Ascending aorta (tissue), 2 donors: Measurements from ENCODE around the gene LOXL3. TPM values are rescaled to one million over a fixed set of nuclear protein-coding genes. Genes with fewer than 3 reads are reported as not detected.

ENCODE experiments used
- DNase-seq, 2 donors: peaks; one replicate each; pipeline ENCODE4 v3.0.0-alpha.2; 2019; ENCODE audit warnings: low spot score in 2 of 2
- H3K27ac ChIP-seq, 2 donors: fragments of 200-600 bp; sonication (generic); one replicate each; pipeline ENCODE4 v1.5.1; 2016 to 2017; ENCODE audit warnings: mild to moderate bottlenecking in 1 of 2
- H3K27me3 ChIP-seq: fragments of 200-600 bp; sonication (generic); one replicate; pipeline ENCODE4 v1.5.1; 2017
- H3K36me3 ChIP-seq, 2 donors: fragments of 200-600 bp; sonication (generic); one replicate each; pipeline ENCODE4 v1.5.1; 2016
- H3K4me1 ChIP-seq, 2 donors: fragments of 200-600 bp; sonication (generic); one replicate each; pipeline ENCODE4 v1.5.1; 2016 to 2017; ENCODE audit warnings: mild to moderate bottlenecking in 1 of 2
- H3K4me3 ChIP-seq, 2 donors: fragments of 200-600 bp; sonication (generic); one replicate each; pipeline ENCODE4 v1.5.1; 2016 to 2017; ENCODE audit warnings: mild to moderate bottlenecking in 1 of 2
- H3K9me3 ChIP-seq, 2 donors: fragments of 200-600 bp; sonication (generic); one replicate each; pipeline ENCODE4 v1.5.1; 2016
- intact Hi-C: fragments of 100-400 bp; cut with DNase I; formaldehyde crosslinking; loops from one replicate; pipeline ENCODE4 v1.15.1; 2023
- total RNA-seq: library from RNA; depleted of rRNA; stranded (reverse); fragments of >200 nt; gene quantifications from one replicate; pipeline ENCODE4 v1.1.0, GENCODE V29; 2016
- TF ChIP-seq, protein P1 (sequence below), 3 experiments: fragments of 200-600 bp in 2 of 3; fragments of 450-650 bp in 1 of 3; sonication (generic) in 2 of 3; IDR thresholded peaks; one replicate each; pipeline ENCODE4 v1.5.1; 2016 to 2019; ENCODE audit warnings: antibody characterized with exemption in 3 of 3, mild to moderate bottlenecking in 1 of 3, moderate library complexity in 1 of 3

Gene LOXL3
- total RNA-seq, 1 donor from 2014 or later = 19.8 TPM

DNA sequence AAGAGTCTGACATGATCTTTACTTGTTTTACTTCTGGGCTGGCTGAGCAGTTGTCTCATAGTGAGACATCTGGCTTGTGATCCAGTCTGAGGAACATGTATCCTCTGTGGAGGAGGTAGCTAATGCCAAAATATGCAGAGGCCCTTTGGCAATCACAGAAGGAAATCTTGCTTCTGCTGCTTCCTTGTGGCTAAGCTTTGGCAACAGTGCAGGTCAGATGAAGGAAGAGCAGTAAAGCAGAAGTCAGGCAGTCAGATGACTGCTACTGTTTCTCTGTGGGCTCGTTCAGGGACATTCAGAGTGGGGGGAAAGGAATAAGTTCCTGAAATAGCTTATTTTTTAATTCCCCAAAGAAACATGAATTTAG, 23.1 kb upstream of the LOXL3 start:
- H3K27ac ChIP-seq = no peak overlapping the region
- intact Hi-C loops = no loop called here
- H3K4me3 ChIP-seq = no peak overlapping the region
- H3K4me1 ChIP-seq = no peaks in the 10 kb centered on the region
- no peak for DNase-seq
- H3K27me3 ChIP-seq = no peaks in the 10 kb centered on the region
- H3K36me3 ChIP-seq = no peaks in the 10 kb centered on the region
- TF ChIP-seq, protein P1, sequence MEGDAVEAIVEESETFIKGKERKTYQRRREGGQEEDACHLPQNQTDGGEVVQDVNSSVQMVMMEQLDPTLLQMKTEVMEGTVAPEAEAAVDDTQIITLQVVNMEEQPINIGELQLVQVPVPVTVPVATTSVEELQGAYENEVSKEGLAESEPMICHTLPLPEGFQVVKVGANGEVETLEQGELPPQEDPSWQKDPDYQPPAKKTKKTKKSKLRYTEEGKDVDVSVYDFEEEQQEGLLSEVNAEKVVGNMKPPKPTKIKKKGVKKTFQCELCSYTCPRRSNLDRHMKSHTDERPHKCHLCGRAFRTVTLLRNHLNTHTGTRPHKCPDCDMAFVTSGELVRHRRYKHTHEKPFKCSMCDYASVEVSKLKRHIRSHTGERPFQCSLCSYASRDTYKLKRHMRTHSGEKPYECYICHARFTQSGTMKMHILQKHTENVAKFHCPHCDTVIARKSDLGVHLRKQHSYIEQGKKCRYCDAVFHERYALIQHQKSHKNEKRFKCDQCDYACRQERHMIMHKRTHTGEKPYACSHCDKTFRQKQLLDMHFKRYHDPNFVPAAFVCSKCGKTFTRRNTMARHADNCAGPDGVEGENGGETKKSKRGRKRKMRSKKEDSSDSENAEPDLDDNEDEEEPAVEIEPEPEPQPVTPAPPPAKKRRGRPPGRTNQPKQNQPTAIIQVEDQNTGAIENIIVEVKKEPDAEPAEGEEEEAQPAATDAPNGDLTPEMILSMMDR (IDR thresholded peaks at IDR 0.05) = no peak
- H3K9me3 ChIP-seq = no peaks in the 10 kb centered on the region

DNA sequence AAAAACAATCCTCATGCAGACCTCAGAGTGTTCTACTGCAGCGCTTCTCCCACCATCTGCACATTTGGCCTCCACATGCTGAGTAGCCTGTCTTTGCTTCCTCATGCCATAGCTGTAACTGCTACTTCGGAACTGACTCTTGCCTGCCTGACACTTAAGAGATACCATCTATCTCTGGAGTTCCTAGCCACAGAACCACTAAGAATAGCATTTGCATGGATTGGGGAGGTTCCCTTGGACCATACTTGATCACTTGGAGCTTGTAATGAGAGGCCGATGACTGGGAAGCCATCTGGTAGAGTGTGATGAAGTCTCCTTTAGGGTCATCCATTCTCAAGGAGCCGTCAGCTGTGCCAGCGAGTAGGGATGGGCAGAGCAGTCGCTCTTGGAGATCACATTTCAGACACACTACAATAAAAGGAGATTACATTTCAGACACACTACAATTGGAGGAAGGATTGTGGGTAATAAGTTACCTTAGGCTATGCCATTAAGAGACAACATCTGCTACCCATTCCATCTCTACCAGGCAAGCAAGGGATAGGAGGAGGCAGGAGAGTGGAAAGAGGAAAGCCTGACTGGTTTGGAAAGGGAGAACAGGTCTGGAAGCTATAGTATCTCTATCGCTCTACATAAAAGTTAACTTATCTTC, 22.6 kb upstream of the LOXL3 start:
- no peak overlapping the region for H3K27ac ChIP-seq
- no peaks in the 10 kb centered on the region for H3K27me3 ChIP-seq

DNA sequence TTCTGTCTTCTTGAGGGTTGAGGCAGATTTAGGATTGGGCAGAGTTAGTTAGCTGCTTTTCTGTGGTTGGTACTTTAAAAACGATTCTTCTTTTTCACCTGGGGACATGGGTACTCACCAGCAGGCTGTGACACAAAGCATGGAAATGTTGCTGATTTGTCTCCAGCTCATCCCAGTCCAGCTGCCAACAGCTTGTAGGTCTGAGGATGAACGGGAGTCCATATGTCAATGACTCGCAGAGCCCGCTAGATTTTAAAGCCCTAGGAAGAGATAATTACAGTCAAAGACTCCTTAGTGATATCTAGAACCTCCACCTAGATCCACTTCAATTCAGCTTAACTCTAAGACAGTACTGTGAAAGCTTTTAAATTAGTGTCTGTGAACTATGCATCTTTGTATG, 21.6 kb upstream of the LOXL3 start:
- no peak for DNase-seq
- TF ChIP-seq, protein P1 (IDR thresholded peaks at IDR 0.05) = no peak
- intact Hi-C loops = no loop called here
- no peaks in the 10 kb centered on the region for H3K36me3 ChIP-seq
- H3K4me3 ChIP-seq = no peak overlapping the region
- no peaks in the 10 kb centered on the region for H3K27me3 ChIP-seq
- no peaks in the 10 kb centered on the region for H3K4me1 ChIP-seq
- no peak overlapping the region for H3K27ac ChIP-seq
- no peaks in the 10 kb centered on the region for H3K9me3 ChIP-seq

More for the DNA sequence above, 22.6 kb upstream of the LOXL3 start:
- Histone ChIP-seq H3K36me3 (no peaks in the 10 kb centered on the region), H3K9me3 (no peaks in the 10 kb centered on the region), H3K4me1 (no peaks in the 10 kb centered on the region), H3K4me3 (no peak overlapping the region)
- intact Hi-C loops = no loop called here
- no peak for DNase-seq
- TF ChIP-seq, protein P1 (IDR thresholded peaks at IDR 0.05) = no peak

DNA sequence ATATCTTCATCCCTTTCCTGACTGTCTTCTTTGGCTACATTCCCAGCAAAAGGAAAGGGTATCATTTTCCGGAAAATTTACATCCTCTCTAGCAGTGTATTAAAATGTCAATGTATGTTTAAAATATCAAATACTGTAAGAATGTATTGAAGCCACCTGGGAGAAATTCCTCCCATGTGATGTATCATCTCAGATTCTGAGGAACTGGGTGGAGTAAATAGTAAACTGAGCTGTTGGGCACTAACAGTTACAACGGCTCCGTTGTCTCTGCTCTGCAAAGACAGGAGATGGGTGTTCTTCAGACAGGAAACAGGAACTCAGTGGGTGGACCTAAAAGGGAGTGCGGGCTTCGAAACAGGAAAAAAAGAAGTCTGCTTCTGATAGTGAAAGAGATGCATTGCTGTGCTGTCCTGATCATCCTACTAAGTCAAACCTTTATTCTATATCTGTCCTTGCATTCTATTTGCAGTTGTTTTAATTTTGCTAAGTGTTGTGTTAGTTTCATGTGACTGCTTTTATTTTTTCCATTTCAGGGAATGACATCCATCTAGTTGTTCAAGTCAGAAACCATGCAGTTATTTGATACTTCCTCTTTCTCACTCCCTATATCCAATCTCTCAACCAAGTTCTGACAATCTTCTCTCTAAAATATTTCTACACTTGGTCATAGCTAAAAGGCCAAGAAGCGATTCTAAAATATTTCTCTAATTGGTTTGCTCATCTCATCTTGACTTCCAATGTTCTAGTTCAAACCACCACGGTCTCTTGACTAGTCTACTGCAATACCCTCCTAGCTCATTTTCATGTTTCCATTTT, 20.2 kb upstream of the LOXL3 start:
- Histone ChIP-seq H3K4me3 (no peak overlapping the region), H3K9me3 (no peaks in the 10 kb centered on the region), H3K27me3 (no peaks in the 10 kb centered on the region), H3K27ac (no peak overlapping the region), H3K36me3 (no peaks in the 10 kb centered on the region), H3K4me1 (no peaks in the 10 kb centered on the region)
- TF ChIP-seq, protein P1 (IDR thresholded peaks at IDR 0.05) = no peak
- DNase-seq = no peak
- intact Hi-C loops = no loop called here

DNA sequence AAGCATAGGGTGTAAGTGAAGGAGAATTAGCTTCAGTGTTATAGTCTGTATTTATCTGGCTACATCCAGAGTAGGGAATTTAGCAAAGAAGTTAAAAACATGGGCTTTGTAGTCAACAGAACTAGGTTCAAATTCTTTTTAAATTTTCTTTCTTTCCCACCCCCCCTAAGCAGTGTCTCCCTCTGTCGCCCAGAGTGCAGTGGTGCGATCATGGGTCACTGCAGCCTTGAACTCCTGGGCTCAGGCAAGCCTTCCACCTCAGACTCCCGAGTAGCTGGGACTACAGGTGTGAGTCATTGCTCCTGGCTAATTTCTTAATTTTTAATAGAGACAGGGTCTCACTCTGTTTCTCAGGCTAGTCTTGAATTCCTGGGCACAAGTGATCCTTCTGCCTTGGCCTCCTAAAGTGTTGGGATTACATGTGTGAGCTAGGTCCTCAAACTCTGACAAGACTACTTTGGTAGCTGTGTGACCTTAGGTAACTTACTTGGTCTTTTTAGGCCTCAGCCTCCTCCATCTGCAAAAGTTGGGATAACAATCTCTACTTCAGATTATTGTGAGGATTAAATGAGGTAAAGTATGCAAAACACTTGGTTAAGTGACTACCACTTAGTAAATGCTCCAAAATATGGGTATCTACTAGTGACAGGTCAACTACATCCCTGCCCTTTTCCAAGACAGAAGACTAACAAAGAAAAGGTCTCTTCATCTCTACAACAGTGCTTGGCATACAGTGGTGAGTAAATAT, 18.6 kb upstream of the LOXL3 start:
- intact Hi-C loops = no loop called here
- no peak overlapping the region for H3K4me3 ChIP-seq
- H3K27me3 ChIP-seq = no peaks in the 10 kb centered on the region
- H3K9me3 ChIP-seq = no peaks in the 10 kb centered on the region
- peaks cover 0 to 8% of the 10 kb centered on the region in 2 donors for H3K4me1 ChIP-seq
- no peak for DNase-seq
- H3K36me3 ChIP-seq = no peaks in the 10 kb centered on the region
- TF ChIP-seq, protein P1 (IDR thresholded peaks at IDR 0.05) = no peak
- H3K27ac ChIP-seq = no peak overlapping the region
